ENCODE measurements around the gene EFNA2. TPM values are rescaled to one million over a fixed set of nuclear protein-coding genes. Genes with fewer than 3 reads are reported as not detected.
"Not testable (repeated sequence)": the region's sequence is repeated elsewhere in the genome, so short reads cannot be mapped to it uniquely, and the experiment has no call there.

The EFNA2 gene
- total RNA-seq, 4 donors from 2014 or later: not detected

DNA sequence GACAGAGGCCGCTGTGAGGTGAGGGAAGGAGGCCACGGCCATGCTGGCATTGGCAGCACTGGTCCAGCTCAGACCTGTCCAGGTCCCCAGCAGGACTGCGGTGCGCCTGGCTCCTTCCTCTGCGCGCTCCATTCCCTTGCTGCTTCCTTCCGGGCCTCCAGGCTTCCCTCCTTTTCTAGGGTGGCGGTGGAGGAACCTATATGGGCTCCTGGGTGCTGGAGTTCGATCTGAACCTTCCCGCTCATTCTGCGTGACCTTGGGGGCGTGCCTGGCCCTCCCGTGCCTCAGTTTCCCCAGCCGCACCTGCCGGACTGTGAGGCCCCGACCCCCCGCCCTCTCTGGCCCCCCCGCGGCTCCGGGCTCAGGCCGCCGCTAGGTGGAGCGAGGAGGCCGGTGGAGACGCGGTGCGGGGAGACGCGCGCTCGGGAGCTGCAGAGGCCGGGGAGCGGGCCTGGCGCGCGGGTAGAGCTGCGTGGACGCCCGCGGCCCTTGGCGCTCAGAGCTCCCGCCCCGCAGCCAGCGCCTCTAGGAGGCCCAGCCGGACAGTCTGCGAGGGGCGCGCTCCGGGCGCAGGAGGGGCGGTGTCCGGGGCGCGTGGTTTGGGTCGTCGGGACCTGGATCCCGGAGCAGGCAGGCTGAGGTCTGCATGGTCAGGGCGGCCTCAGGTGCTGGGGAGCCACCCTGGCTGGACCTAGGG is 29.9 kb downstream of the EFNA2 start:
- WGBS, 2 donors: 9 to 27% methylated on average over 14 to 58 of the region's 58 CpGs
- no peak for TF ChIP-seq POLR2A (IDR thresholded peaks at IDR 0.05)
- intact Hi-C loops (cut with DNase I; ENCODE audit: low total_unique reads): no loop called here
- no peak for DNase-seq (ENCODE audit: low spot score in 2 of 2)
- no peak overlapping the region for H3K4me3 ChIP-seq (ENCODE audit: low read depth, poor library complexity, severe bottlenecking)

- DNase-seq (ENCODE audit: low spot score in 2 of 2): no peak
- TF ChIP-seq POLR2A (IDR thresholded peaks at IDR 0.05) (no peak), CTCF (IDR thresholded peaks at IDR 0.05) (no peak)
- 74 to 79% methylated on average over 12 to 13 of the region's 13 CpGs for WGBS, 2 donors
Measured at GRCh38 chr19:1316466-1316865, 30.8 kb downstream of the EFNA2 start.

DNA sequence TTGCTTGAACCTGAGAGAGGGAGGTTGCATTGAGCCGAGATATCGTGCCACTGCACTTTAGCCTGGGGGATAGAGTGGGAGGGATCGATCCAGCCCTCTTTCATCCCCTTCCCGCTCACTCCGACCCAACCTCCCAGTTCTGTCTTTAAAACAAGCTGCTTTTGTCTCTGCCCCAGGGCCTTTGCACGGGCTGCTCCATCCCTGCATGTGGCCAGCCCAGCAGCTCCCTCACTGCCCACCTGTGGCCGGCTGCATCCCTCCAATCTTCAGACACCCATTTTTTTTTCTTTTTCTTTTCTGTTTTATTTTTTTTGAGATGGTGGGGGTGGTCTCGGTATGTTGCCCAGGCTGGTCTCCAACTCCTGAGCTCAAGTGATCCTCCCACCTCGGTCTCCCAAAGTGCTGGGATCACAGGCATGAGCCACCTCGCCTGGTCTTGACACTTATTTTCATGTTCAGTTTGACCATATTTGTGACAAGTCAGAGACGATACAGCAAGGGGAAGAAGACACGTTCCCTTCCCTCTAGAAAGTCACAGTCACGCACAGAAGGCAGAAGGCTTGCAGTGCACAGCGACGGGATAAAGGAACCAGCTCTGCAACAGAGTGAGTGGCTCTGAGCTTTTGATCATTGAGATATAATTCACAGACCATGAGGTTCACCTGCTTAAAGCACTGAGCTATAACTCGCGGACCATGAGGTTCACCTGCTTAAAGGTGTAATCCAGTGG is 31.8 kb downstream of the EFNA2 start:
- DNase-seq (ENCODE audit: low spot score in 2 of 2): no peak
- no peak for TF ChIP-seq CTCF (IDR thresholded peaks at IDR 0.05)
- no peak for TF ChIP-seq POLR2A (IDR thresholded peaks at IDR 0.05)
- no peak overlapping the region for H3K4me3 ChIP-seq (ENCODE audit: low read depth, poor library complexity, severe bottlenecking)
- intact Hi-C loops (cut with DNase I; ENCODE audit: low total_unique reads): no loop called here
- WGBS, 2 donors: 61 to 62% methylated on average over 17 of the region's 17 CpGs

More at GRCh38 chr19:1316466-1316865, 30.8 kb downstream of the EFNA2 start:
- H3K4me3 ChIP-seq (ENCODE audit: low read depth, poor library complexity, severe bottlenecking): no peak overlapping the region
- intact Hi-C loops (cut with DNase I; ENCODE audit: low total_unique reads): no loop called here

DNA sequence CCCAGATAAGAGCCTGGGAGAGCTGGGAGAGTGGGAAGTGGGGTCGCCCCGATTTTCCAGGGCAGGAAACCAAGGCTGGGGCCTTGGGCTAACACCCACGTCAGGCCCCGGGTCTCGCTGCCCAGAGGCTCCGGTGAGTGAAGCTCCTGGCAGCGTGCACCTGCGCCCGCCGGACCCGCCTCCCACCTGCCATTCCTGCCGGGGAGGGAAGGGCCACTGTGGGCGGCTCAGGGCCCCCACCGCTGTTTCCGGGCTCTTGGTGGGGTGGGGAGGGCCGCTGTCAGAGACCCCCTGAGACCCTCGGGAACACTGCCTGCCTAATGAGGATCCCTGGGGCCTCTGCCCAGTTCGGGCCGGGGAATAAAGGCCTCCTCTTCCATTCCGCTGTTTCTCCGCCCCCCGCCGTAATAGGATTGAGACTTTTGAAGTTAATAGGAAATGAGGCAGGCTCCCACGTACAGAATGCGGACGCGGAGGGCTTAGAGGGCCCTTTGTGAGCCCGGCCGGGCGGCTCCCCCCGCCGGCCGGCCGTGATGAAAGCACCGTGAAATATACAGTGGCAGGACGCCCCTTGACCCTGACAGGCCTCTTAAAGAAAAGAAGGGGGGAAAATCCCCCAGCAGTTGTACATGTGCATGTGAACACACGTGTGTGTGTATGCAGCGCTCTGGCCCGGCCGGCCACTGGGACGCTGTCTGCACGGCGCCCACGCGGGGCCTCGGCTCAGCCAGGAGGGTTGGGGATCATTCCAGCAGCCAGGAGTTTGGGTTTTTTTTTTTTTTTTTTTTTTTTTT is 33.2 kb downstream of the EFNA2 start:
- intact Hi-C loops (cut with DNase I; ENCODE audit: low total_unique reads): no loop called here
- TF ChIP-seq CTCF (IDR thresholded peaks at IDR 0.05): no peak
- TF ChIP-seq POLR2A (IDR thresholded peaks at IDR 0.05): no peak
- DNase-seq (ENCODE audit: low spot score in 2 of 2): no peak
- WGBS, 2 donors: 47 to 49% methylated on average over 35 to 45 of the region's 46 CpGs
- H3K4me3 ChIP-seq (ENCODE audit: low read depth, poor library complexity, severe bottlenecking): no peak overlapping the region

DNA sequence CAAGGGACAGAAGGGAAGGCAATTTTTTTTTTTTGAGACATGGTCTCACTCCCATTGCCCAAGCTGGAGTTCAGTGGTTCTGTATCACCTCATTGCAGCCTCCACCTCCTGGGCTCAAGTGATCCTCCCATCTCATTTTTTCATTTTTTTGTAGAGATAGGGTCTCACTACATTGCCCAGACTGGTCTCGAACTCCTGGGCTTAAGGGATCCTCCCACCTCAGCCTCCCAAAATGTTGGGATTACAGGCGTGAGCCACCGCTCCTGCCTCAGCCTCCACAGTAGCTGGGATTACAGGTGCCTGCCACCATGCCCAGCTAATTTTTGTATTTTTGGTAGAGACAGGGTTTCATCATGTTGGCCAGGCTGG is 34.6 kb downstream of the EFNA2 start:
- 90 to 95% methylated on average over 3 of the region's 3 CpGs for WGBS, 2 donors
- H3K4me3 ChIP-seq (ENCODE audit: low read depth, poor library complexity, severe bottlenecking); intact Hi-C loops (cut with DNase I; ENCODE audit: low total_unique reads); DNase-seq (ENCODE audit: low spot score in 2 of 2): not testable (repeated sequence)

- intact Hi-C loops (cut with DNase I; ENCODE audit: low total_unique reads): no loop called here
- no peak for TF ChIP-seq POLR2A (IDR thresholded peaks at IDR 0.05)
- TF ChIP-seq CTCF (IDR thresholded peaks at IDR 0.05): no peak
- no peak overlapping the region for H3K4me3 ChIP-seq (ENCODE audit: low read depth, poor library complexity, severe bottlenecking)
- DNase-seq (ENCODE audit: low spot score in 2 of 2): no peak
- WGBS, 2 donors: 74 to 81% methylated on average over 5 to 9 of the region's 9 CpGs
Measured at GRCh38 chr19:1321539-1321938, 35.9 kb downstream of the EFNA2 start.
